PFSK-1 (cell line): ENCODE data around the gene NTM.

ENCODE experiments used
- FOXP2 ChIP-seq: optimal IDR thresholded peaks from 2 replicates; pipeline ENCODE3; 2011; ENCODE audit warnings: borderline replicate concordance, control low read depth, inconsistent platforms; ENCODE audit not compliant: insufficient read depth; ENCODE audit errors: extremely low read length, extremely low read depth
- POLR2AphosphoS5 ChIP-seq: IDR thresholded peaks from 2 replicates; pipeline ENCODE4 v1.6.1; 2012; ENCODE audit warnings: low read depth, mild to moderate bottlenecking, control low read depth, low read length, moderate library complexity
- SIN3A ChIP-seq: IDR thresholded peaks from 2 replicates; pipeline ENCODE4 v1.6.1; 2012; ENCODE audit warnings: mild to moderate bottlenecking, low read length, moderate library complexity, borderline replicate concordance; ENCODE audit not compliant: insufficient read depth
- TAF1 ChIP-seq: IDR thresholded peaks from 2 replicates; pipeline ENCODE4 v1.6.1; 2012; ENCODE audit warnings: low read length, control low read depth, borderline replicate concordance; ENCODE audit not compliant: insufficient read depth
- TF ChIP-seq, protein P1 (sequence below), 2 experiments: IDR thresholded peaks; 2 replicates each; pipeline versions ENCODE4 v1.6.1 to v1.8.0; 2011 to 2012; ENCODE audit warnings: low read depth in 2 of 2, low read length in 2 of 2, control low read depth in 1 of 2, inconsistent platforms in 1 of 2, mild to moderate bottlenecking in 1 of 2, moderate library complexity in 1 of 2; ENCODE audit not compliant: insufficient read depth in 1 of 2

Gene NTM

DNA sequence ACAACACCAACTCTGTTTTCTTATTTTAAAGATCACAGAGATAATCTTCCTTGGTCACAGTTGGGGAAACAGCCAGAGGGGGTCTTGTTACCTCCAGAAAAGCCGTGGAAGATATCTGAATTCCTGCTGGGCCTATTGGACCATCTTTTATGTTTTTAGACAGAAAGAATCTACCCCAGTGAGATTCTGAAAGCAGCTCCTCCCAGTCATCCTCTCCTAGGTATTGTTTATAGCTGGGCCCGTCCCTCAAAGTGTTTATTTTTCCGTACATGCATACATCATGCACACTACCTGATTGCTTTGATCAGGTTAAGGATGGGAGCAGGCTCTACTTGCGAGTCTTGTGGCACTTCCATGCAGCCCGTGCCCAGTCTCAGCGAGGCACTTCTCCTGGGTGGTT lies 742.4 kb downstream of the NTM start:
- TF ChIP-seq SIN3A: no peak
- no peak for TF ChIP-seq TAF1
- TF ChIP-seq POLR2AphosphoS5: no peak
- TF ChIP-seq, protein P1, sequence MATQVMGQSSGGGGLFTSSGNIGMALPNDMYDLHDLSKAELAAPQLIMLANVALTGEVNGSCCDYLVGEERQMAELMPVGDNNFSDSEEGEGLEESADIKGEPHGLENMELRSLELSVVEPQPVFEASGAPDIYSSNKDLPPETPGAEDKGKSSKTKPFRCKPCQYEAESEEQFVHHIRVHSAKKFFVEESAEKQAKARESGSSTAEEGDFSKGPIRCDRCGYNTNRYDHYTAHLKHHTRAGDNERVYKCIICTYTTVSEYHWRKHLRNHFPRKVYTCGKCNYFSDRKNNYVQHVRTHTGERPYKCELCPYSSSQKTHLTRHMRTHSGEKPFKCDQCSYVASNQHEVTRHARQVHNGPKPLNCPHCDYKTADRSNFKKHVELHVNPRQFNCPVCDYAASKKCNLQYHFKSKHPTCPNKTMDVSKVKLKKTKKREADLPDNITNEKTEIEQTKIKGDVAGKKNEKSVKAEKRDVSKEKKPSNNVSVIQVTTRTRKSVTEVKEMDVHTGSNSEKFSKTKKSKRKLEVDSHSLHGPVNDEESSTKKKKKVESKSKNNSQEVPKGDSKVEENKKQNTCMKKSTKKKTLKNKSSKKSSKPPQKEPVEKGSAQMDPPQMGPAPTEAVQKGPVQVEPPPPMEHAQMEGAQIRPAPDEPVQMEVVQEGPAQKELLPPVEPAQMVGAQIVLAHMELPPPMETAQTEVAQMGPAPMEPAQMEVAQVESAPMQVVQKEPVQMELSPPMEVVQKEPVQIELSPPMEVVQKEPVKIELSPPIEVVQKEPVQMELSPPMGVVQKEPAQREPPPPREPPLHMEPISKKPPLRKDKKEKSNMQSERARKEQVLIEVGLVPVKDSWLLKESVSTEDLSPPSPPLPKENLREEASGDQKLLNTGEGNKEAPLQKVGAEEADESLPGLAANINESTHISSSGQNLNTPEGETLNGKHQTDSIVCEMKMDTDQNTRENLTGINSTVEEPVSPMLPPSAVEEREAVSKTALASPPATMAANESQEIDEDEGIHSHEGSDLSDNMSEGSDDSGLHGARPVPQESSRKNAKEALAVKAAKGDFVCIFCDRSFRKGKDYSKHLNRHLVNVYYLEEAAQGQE (IDR thresholded peaks at IDR 0.05; ENCODE audit: insufficient read depth in 1 of 2, low read depth in 2 of 2, low read length in 2 of 2): no peak
- TF ChIP-seq FOXP2: no peak

DNA sequence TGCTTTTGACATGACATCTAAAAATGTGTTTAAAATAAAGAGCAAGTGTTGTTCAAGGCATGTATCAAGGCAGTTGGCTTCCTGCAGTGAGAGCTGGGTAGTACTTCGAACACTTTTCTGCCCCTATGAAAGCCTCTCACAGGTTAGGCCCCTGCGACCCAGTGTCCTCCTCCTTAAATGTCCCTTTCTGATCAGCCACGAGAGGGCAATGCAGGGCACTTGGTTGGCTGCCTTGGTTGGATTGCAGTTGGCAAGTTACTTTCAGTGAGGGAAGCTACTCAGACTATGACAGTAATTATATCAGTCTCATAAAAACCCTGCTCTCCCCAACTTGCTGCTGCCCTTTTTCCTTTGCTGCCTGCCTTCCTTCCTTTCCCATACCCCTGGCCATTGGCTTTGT lies 743.8 kb downstream of the NTM start:
- TF ChIP-seq SIN3A: no peak
- no peak for TF ChIP-seq TAF1
- no peak for TF ChIP-seq FOXP2
- TF ChIP-seq, protein P1 (IDR thresholded peaks at IDR 0.05; ENCODE audit: insufficient read depth in 1 of 2, low read depth in 2 of 2, low read length in 2 of 2): no peak
- no peak for TF ChIP-seq POLR2AphosphoS5

DNA sequence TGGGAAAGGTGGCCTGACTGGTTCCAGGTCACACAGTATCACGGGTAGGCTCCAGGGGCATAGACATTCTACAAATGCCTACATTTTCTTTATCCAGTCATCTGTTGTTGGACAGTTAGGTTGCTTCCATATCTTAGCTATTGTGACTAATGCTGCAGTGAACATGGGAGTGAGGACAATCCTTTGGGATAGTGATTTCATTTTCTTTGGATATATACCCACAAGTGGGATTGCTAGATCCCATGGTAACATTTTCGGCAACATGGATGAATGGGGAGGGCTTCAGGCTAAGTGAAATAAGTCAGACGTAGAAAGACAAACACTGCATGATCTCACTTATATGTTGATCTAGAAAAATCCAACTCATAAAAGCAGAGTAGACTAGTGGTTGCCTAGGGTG lies 744.3 kb downstream of the NTM start:
- TF ChIP-seq, protein P1 (IDR thresholded peaks at IDR 0.05; ENCODE audit: insufficient read depth in 1 of 2, low read depth in 2 of 2, low read length in 2 of 2): no peak
- TF ChIP-seq TAF1 (no peak), FOXP2 (no peak), POLR2AphosphoS5 (no peak), SIN3A (no peak)

DNA sequence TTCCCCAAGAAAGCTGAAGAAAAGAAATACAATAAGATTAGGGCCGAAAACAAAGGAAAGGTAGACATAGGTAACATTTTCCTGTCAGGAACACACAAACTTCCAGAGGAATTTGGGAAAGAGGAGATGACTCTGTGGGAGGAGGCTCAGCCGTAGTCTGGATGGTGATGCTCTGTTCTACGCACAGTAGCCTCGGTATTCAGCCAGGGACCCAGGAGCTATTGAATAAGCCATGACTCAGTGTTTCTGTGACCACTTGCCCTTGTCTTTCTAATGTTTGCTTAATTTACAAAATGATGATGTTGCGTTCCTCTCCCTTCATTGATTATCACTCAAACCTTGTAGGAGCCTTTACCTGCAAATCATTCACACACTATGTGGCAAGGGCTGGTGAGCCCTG lies 745.0 kb downstream of the NTM start:
- TF ChIP-seq TAF1 (no peak), SIN3A (no peak), POLR2AphosphoS5 (no peak), FOXP2 (no peak)
- TF ChIP-seq, protein P1 (IDR thresholded peaks at IDR 0.05; ENCODE audit: insufficient read depth in 1 of 2, low read depth in 2 of 2, low read length in 2 of 2): no peak

DNA sequence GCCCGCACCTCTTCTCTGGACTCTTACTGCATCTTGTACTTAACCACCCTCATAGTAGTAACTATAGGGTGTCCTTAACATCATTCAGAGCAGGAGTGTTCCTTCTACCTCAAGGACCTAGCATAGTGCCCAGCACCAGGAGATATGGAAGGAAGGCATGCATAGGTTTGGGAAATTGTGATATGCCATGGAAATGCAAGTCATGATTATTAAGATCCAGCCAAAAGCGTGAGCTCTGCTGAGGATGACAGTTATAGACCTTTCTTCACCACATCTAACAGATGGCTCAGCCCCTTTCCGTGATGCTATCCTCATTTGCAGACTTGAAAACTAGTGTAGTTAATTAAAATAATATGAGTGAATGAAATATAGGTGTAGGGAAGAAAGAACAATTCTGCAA lies 746.1 kb downstream of the NTM start:
- TF ChIP-seq POLR2AphosphoS5 (no peak), FOXP2 (no peak)
- TF ChIP-seq, protein P1 (IDR thresholded peaks at IDR 0.05; ENCODE audit: insufficient read depth in 1 of 2, low read depth in 2 of 2, low read length in 2 of 2): no peak
